Activated CD4-positive, alpha-beta T cell treated with anti-CD3 and anti-CD28 coated beads, Interleukin-2, amount 50 U/mL, for 4 hours (primary cell): ENCODE results near the gene MAP4K3.
"Not testable (repeated sequence)": the region's sequence is repeated elsewhere in the genome, so short reads cannot be mapped to it uniquely, and the experiment has no call there.

Source experiments
- DNase-seq, 2 experiments: peaks; one replicate each; pipeline ENCODE4 v3.0.0-alpha.2; 2020

Gene MAP4K3

GRCh38 chr2:39407516-39408296, 29.4 kb downstream of the MAP4K3 start:
- DNase-seq = no peak

GRCh38 chr2:39405364-39405763, 31.7 kb downstream of the MAP4K3 start:
- DNase-seq = no peak

- DNase-seq = no peak
Measured at GRCh38 chr2:39403311-39403710, 33.8 kb downstream of the MAP4K3 start.

- DNase-seq = no peak
Measured at GRCh38 chr2:39401319-39401718, 35.8 kb downstream of the MAP4K3 start.

- DNase-seq = no peak
Measured at GRCh38 chr2:39399570-39399969, 37.5 kb downstream of the MAP4K3 start.

- no peak for DNase-seq
Measured at GRCh38 chr2:39395313-39395712, 41.8 kb downstream of the MAP4K3 start.

- DNase-seq = no peak
Measured at GRCh38 chr2:39394516-39394961, 42.5 kb downstream of the MAP4K3 start.

- DNase-seq = no peak
Measured at GRCh38 chr2:39392672-39393071, 44.4 kb downstream of the MAP4K3 start.

- DNase-seq = no peak
Measured at GRCh38 chr2:39390216-39390615, 46.9 kb downstream of the MAP4K3 start.

GRCh38 chr2:39386064-39386463, 51.0 kb downstream of the MAP4K3 start:
- no peak for DNase-seq

GRCh38 chr2:39385172-39385571, 51.9 kb downstream of the MAP4K3 start:
- no peak for DNase-seq

- DNase-seq = not testable (repeated sequence)
Measured at GRCh38 chr2:39384071-39384470, 53.0 kb downstream of the MAP4K3 start.

GRCh38 chr2:39383146-39383545, 53.9 kb downstream of the MAP4K3 start:
- DNase-seq = no peak

- DNase-seq = no peak
Measured at GRCh38 chr2:39381653-39382052, 55.4 kb downstream of the MAP4K3 start.

GRCh38 chr2:39380525-39381150, 56.4 kb downstream of the MAP4K3 start:
- no peak for DNase-seq

GRCh38 chr2:39379643-39380524, 57.2 kb downstream of the MAP4K3 start:
- no peak for DNase-seq

- DNase-seq = no peak
Measured at GRCh38 chr2:39378968-39379367, 58.1 kb downstream of the MAP4K3 start.

- DNase-seq = no peak
Measured at GRCh38 chr2:39377226-39377939, 59.7 kb downstream of the MAP4K3 start.

GRCh38 chr2:39375917-39376316, 61.2 kb downstream of the MAP4K3 start:
- DNase-seq = no peak

- DNase-seq = no peak
Measured at GRCh38 chr2:39373181-39373802, 63.8 kb downstream of the MAP4K3 start.

- no peak for DNase-seq
Measured at GRCh38 chr2:39370101-39370500, 67.0 kb downstream of the MAP4K3 start.

- DNase-seq = no peak
Measured at GRCh38 chr2:39368846-39369245, 68.2 kb downstream of the MAP4K3 start.
